ENCODE results near the gene MARF1.
"Not testable (repeated sequence)": the region's sequence is repeated elsewhere in the genome, so short reads cannot be mapped to it uniquely, and the experiment has no call there.

MARF1 gene

DNA sequence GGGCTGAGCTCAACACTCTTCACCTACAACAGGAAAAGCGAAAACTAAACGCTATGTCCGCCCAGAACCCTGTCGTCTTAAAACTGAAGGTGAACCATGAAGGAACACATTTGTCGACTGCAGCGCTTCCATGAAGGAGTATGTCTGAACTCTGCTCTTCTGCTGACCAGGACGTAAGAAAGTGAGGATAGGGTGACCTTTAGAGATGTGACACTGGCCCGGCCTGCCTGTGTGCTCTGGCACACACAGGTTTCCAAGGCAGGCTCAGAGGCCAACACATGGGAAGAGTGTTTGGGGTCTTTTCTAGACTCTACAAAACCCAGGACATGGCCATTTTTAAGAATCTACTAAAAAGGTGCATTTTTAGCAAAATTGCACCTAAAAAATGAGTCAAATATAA is 21.1 kb downstream of the MARF1 start:
- no peak for DNase-seq (ENCODE audit: low read depth)

DNA sequence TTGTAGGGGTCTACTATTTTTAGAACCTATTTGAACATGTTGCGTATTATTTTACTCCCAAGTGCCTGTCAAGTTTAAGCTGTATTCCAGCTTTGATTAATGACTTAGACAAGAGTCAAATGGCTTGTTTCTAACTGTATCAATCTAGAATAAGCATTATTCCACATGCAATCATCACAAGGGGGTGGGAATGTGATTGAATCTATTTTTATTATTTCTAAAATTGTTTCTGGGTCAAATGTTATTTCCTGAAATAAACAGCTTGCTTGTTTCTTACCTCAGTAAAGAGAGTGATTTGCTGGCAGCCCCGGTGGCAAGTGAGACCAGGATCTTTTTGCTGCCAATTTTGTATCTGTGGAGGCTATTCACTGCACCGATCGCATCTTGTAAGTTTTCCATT is 21.5 kb downstream of the MARF1 start:
- no peak for DNase-seq (ENCODE audit: low read depth)

DNA sequence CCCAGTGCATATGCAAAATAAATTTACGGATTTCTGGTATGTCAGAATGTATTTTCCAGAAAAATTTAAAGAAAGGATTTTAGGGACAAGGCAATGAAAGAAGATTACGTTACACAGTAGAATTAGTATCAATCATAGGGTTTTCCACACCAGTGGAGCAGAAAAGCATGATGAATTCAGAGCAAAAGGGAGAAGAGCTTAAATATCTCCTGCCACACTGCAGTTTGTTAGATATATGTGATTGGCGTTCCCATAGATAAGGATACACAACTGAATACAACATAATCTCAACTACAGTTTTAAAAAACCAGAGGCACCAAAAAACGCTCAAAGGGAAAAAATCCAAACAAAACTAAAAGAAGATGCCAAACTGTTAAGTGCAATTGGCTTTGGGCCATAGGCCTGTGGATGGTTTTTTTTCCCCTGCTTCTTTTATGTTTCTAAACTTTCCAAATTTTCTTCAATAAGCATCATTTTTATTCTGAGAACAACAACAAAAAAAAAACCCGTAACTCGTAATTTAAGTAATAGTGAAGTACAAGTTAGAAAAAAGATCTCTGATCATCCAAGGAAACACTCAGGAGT is 22.3 kb downstream of the MARF1 start:
- DNase-seq (ENCODE audit: low read depth): no peak

DNA sequence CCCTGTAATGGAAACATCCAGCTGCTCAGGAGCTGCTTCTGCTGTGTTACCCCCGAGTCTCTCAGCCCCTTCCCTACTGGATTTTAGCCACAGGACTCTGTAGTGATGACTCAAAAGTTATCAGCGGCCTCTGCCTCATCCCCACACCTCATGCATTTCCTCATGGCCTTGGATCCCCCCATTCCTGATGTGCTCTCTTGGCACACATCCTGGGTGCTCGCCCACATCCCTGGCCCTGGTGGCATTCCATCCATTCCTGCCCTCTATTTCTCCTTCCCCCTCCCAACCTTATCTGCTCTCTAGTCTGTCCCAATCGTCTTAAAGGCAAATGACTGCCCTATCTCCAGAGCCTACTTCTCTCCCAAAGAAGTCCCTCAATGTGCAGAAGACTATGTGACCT is 24.6 kb downstream of the MARF1 start:
- no peak for DNase-seq (ENCODE audit: low read depth)

DNA sequence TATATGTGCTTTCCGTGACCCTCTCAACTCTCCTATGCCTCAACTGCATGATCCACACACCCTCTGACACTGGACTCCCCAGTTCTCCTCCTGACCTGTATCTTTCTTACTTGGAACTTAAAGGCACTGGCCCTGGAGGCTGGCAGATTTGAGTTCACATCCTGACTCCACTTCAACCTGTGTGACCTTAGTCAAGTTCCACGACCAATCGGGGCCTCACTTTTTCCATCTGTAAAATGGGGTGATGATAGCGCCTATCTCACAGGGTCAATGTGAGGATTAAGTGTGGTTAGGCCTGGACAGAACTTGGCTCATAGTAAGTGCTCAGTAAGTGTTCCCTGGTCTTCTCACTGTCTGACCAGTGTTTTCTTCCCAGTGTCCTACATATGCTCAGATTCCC is 25.1 kb downstream of the MARF1 start:
- no peak for DNase-seq (ENCODE audit: low read depth)

DNA sequence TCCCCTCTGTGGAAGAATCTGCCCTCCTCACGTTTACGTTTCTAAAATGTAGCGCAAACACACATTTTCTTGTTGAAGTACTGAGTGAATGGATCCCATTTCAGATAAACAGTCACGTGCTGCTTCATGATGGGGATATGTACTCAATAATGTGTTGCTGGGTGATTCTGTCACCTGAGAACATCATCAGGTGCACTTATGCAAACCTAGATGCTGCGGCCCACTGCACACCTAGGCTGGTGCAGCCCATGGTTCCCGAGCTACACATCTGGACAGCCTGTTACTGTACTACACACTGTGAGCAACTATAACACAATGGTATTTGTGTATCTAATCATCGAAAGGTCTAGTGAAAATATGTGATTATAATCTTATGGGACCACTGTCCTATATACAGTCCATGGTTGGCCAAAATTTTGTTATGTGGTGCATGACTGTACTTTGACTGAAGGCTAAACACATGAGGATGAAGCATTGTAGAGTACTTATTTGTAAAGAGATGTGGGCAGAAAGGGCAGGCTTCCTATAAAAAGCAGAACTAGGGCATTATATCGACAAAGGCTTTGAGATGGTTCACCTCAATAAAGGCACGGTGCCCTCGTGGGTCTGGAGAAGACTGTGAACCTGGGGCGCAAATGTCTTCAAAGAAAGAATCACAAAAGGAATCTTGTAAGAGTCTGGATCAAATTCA is 26.3 kb downstream of the MARF1 start:
- DNase-seq (ENCODE audit: low read depth): no peak

DNA sequence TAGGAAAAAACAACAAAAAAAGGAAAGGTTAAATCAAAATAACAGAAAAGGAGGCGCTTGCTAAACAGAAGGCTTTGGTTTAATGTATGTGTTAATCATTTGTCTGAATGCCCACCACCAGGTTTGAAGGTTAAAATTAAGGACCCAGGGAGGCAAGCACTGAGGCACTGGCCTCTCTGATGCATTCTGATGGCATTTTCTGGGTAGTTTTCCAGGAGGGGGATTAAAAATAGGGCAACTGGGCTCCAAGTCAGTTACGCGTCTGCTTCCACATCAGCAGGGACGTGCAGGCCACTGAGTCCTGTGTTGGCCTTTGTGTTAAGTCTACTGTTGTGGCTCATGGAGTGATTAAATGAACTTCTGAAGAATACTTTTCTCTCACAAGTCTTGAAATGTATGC is 26.9 kb downstream of the MARF1 start:
- no peak for DNase-seq (ENCODE audit: low read depth)

DNA sequence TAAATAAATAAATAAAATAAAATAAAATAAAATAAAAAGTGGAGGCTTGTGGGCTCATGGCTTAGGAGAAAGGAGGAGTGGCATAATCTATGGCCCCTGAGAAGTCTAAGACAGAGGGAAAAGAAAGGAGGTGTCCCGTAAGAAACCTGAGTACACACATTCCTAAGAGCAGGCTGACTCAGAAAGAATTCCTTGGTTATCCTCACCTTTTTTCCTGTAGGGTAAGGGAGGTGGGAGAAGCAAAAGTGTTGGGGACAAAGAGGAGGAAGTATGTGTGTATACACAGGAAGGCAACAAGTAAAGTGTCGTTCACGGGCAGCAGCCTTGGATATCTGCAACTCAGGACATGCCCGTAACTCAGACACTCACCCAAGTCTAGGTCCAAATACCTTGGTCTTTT is 29.3 kb downstream of the MARF1 start:
- DNase-seq (ENCODE audit: low read depth): no peak

DNA sequence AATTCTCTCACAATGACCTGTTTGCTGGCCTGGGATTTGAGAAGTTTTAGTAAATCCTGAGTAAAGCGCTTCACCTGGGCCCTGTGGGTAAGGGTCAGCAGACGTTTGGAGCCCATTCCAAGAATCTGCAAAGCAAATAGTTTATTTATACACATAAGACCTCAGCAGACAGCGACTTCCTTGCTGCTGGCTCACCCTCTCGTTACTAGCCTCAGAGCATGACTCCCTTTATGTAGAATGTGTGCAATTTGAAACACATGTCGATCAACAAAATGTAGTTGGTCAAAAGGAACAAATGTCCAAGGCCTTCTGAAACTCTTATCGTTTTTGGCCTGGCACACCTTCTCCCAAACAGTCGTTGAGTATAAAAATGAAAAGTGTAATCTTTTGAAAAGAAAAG is 31.3 kb downstream of the MARF1 start:
- DNase-seq (ENCODE audit: low read depth): no peak

DNA sequence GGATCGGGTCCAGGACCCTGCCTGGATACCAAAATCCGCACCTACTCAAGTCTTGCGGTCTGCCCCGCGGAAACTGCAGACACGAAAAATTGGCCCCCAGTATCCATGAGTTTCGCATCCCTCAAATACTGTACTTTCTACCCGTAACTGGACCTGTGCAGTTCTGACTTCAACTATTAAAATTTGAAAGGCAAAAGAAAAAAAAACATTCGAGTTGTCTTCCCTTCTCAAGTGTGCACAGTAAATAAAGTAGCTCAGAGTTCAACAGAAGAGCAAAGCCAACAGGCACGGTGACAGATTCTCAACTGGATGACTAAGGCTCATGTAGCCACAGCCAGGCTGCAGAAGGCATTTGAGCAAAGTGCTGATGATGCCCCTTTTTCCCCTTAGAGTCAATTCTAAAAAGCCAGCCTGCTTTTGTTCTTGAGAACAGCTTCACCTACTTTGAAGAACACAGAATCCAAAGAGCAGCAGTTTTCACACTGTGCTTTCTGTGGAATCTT is 32.5 kb downstream of the MARF1 start:
- no peak for DNase-seq (ENCODE audit: low read depth)

DNA sequence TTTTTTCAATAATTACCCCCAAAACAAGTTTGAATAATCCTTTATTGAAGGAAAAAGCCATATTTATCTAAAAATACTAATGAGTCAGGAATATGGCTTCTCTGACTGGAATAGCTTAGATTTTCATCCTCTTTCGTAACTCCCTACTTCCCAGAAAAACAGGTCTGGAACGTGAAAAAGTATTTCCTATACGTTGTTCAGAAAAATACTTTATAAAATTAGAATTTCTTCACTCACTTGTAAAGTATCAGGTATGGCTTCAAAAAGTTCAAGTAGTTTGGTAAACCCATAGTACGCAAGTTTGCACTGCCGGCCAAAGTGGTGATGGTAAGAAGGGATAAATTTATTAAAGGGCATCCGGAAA is 33.7 kb downstream of the MARF1 start:
- no peak for DNase-seq (ENCODE audit: low read depth)

DNA sequence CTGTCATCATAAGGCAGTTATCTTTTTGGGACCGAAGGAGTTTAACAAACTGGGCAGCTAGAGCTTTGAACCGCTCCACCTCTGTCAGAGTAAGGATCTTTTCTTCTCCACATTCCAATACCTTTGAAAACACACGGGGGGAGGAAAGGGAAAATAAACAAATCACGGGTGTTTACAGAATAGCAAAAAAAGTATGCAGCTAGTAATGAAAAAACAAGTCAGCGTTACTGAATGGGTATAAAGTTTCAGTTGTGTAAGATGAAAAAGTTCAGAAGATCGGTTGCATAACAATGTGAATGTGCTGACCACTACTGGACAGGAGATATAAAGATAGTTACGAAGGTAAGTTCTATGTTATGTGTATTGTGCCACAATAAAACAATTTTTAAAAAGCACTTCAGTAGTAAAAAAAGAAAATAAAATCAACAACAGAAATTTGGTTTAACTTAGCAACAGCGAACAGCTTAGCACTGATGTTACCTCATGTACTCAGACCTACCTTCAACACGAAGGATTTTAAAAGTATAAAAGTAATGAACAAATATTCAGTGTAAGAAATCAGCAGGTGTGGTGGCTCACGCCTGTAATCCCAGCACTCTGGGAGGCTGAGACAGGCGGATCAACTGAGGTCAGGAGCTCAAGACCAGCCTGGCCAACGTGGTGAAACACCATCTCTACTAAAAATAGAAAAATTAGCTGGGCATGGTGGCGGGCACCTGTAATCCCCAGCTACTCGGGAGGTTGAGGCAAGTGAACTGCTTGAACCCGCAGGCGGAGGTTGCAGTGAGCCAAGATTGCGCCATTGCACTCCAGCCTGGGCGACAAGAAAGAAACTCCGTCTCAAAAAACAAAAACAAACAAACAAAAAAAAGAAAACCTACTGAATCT is 34.3 kb downstream of the MARF1 start:
- no peak for DNase-seq (ENCODE audit: low read depth)

DNA sequence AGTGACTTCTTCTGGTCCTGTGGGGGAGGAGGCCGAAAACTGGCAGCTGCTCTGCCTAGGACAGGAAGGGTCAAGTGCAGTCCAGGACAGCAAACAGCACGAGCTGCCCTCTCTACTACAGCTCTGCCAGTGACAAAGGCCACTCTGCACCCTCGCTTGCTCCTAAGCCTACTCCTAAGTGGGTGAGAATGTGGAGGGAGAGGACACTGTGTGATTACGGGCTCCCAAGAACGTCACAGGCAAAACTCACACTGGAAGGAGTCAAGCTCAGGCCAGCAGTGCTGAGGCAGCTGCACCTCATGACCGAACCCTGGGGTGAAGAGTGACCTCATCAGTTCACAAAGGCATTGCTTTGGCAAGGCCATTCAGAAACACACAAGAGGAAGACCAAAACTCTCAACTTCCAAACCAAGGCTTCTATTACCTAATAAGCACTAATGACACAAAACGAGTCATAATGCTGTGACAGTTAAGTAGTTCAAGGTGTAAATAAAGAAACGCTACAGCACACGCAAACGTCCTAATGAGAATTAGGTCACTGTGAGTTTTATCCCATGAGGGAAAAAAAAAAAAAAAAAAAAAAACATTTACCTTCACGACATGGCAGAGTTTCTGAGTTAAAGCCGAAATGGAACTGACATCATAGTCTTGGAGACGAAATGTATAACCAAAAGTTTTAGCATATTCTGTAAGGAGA is 35.1 kb downstream of the MARF1 start:
- DNase-seq (ENCODE audit: low read depth): no peak

DNA sequence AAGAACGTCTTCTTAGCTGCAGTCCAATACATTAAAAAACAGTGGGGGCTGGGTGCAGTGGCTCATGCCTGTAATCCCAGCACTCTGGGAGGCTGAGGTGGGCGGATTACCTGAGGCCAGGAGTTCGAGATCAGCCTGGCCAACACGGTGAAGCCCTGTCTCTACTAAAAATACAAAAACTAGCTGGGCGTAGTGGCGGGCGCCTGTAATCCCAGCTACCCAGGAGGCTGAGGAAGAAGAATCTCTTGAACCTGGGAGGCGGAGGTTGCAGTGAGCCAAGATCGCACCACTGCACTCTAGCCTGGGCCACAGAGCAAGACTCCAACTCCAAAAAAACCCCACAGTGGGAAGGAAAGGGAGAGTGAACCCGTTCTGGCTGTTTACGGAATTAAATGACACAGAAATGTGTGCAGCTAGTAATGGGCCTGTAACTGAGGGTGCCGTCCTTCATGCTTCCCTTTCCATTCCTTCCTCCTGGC is 35.7 kb downstream of the MARF1 start:
- DNase-seq (ENCODE audit: low read depth): not testable (repeated sequence)

DNA sequence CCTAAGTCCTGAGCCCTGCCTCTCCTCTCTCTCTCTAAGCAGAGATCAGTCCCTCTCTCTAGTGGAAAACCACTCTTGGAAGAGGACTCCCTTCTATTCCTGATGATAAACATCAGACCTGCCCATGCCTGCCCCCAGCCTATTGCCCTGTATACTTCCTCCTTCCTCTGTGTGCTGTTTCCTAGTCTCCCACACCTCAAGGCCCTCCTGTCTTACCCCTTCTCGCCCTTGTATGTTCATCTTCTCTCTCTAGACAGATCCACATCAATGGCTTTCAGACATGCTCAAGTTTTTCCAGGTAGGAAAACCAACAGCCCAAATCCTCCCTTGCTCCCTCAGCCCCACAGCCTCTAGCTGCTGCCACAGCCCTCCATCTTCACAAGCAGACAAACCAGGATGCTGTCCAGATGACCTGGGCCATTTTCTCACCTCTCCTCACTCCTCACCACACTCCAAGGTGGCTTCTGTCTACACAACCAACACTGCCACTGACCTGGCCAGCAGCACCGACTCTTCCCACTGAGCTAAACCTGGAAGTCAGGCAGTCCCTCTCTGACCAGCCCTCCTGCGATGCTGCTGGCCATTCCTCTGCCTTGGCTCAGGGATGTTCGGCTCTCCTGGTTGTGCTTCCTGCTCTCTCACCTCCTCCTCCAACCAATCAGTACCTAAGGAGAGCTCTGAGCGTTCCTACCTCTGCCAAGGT is 36.3 kb downstream of the MARF1 start:
- no peak for DNase-seq (ENCODE audit: low read depth)

DNA sequence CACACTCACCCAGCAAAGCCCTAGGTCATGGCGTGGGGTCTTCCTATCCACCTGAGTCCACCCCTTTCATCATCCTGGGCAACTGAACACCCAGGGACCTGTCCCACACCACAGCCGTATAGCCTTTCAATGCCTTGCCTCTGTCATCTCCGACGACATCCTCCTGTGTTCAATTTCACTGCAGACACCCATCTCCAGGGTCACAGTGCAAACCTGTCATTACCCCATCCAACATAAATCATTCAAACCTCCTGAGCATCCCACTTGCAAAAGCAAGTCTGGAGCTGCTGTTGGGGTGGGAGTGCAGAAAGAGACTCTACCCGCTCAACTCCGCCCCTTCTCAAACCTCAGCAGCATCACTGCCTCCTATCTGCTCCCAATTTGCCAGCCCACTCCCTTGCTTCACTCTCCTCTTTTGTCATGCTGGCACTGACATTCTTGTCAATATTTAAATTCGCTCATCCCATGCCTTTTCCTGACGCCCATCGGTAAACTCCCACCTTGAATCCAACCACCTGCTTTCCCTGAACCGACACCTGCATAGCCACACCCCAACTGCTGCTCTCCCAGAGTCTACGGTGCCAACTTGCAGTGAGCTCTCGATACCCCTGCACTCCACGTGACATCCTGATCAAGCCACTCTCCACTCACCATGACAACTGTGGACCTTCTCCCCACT is 37.0 kb downstream of the MARF1 start:
- no peak for DNase-seq (ENCODE audit: low read depth)

DNA sequence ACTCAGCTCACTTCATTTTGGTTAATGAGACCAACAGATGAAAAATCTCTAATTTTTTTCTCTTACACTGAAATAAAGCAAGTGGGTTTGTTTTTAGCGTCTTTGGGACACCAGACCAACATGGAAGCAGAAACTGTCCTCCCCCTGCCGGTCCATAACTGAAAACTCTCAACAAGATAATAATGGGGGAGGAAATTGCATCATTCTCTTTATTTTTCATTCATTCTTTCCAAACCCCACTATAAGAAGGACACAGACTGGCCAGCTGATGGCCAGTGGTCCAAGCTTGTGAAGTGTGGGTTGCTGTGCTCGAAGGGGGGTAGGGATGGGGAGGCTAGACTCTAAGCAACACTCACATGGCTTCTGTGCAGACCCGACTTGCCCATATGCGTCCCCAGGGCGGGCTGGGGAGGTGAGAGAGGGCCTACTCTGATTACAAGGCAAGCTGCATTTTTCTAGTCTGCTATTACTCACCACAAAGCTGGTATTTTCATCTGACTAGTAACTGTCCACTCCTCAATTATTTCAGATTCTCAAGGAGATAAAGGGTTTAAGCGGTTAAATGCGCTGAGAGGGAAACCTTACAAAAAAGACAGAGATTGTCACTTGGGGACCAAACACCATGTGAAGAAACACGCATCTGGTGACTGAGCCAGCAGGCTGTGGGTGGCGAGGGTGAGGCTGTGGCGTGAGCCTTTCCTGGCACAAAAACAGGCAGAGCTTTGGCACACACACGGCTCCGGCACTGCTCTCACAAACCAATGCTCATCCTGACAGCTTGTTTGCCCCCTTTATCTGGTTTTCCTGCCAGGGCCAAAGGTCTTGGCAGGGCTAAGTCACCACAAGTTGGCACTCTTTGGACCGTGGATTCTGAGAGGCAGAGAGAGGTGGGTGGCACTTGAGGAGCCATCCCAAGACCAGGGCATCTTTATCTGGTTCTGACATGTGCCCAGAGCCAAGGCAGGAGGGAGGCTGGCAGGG is 38.2 kb downstream of the MARF1 start:
- DNase-seq (ENCODE audit: low read depth): no peak

DNA sequence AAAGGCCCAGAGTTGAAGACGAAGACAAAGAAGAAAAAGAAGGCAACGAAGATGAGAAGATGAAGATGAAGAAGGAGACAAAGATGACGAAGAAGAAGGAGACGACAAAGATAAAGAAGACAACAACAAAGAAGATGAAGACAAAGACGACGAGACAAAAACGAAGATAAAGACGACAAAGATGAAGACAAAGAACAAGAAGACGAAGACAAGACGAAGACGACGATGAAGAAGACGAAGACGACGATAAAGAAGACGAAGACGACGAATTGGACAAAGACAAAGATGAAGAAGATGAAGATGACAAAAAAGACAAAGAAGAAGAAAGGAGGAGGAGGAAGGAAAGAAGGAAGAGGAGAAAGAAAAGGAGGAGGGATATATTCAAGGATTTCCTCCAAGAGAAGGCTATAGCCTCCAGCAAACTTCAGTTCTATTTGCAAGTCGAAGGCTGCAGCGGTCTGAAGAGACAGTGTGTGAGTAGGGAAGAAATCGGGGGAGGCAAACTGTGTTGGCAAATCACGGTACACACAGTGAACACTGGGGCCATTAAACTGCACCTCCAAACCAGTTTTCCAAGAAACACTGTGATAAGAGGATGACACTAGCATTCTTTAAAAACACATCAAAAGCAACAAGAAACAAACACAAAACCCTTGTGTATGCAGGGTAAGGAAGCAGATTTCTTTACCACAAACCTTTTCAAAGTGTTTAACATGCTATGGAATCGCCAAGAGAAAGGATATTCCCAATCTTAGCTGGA is 40.5 kb downstream of the MARF1 start:
- DNase-seq (ENCODE audit: low read depth): no peak

DNA sequence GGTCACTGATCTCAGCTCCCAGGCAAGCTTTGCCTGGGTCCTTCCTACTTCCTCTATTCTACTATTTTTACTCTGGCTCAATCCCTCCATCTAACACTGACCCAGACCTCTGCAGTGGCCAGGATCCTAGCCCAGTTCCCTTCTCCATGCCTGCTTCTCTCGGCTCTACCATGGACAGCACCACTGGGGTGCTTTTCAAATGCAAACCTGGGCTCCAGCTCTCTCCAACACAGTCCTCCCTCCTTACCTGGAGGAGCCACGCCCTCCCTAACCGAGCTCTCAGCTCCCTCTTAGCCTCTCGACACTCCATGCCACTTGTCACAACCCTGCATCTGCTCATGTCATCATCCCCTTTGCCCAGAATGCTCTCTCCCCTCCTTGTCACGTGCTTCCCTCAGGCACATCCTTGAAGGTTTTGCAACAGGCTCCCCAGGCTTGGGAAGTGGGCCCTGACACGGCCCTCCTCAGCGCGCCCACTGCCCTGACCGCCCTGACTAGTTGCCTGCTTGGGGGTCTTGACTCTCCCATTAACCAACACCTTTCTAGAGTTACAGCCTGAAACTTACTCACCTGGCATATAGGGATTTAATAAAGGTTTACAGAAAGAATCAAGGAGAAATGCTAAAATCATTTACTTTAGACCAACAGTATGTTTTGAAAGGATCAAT is 41.6 kb downstream of the MARF1 start:
- DNase-seq (ENCODE audit: low read depth): no peak

Measured in activated T-cell treated with anti-CD3 and anti-CD28 coated beads for 24 hours (primary cell).